Esophagus squamous epithelium (tissue), 4 donors: Measurements from ENCODE around the gene LECT2.

Experiments
- CTCF ChIP-seq, 6 experiments: fragments of 450-650 bp in 4 of 6; fragments of 200-600 bp in 2 of 6; sonication (generic) in 2 of 6; IDR thresholded peaks; one replicate each; pipeline ENCODE4 v1.5.1; 2016 to 2019; ENCODE audit warnings: antibody characterized with exemption in 6 of 6, mild to moderate bottlenecking in 4 of 6, moderate library complexity in 4 of 6
- POLR2A ChIP-seq, 4 donors: fragments of 450-650 bp; IDR thresholded peaks; one replicate each; pipeline ENCODE4 v1.6.1; 2017; ENCODE audit warnings: antibody characterized with exemption in 4 of 4, mild to moderate bottlenecking in 4 of 4, moderate library complexity in 3 of 4

GRCh38 chr5:135979510-135979909, 24.7 kb upstream of the LECT2 start:
- TF ChIP-seq CTCF (IDR thresholded peaks at IDR 0.05), result no peak
- TF ChIP-seq POLR2A (IDR thresholded peaks at IDR 0.05), result no peak
